HG03442 (cell line): ENCODE data around the gene CRYBG1.

Experiments
- ATAC-seq: cut with Tn5 transposase; IDR thresholded peaks from one replicate; pipeline ENCODE4 v1.9.1; 2021; ENCODE audit warnings: mild to moderate bottlenecking, moderate library complexity; ENCODE audit not compliant: unreplicated experiment

The CRYBG1 gene

DNA sequence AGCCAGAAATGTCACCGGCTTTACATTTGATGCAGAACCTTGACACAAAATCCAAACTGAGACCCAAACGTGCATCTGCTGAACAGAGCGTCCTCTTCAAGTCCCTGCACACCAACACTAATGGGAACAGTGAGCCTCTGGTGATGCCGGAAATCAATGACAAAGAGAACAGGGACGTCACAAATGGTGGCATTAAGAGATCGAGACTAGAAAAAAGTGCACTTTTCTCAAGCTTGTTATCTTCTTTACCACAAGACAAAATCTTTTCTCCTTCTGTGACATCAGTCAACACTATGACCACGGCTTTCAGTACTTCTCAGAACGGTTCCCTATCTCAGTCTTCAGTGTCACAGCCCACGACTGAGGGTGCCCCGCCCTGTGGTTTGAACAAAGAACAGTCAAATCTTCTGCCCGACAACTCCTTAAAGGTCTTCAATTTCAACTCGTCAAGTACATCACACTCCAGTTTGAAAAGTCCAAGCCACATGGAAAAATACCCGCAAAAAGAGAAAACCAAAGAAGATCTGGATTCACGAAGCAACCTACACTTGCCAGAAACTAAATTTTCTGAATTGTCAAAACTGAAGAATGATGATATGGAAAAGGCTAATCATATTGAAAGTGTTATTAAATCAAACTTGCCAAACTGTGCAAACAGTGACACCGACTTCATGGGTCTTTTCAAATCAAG lies 160.3 kb downstream of the CRYBG1 start:
- ATAC-seq, result peak; percentile 63

DNA sequence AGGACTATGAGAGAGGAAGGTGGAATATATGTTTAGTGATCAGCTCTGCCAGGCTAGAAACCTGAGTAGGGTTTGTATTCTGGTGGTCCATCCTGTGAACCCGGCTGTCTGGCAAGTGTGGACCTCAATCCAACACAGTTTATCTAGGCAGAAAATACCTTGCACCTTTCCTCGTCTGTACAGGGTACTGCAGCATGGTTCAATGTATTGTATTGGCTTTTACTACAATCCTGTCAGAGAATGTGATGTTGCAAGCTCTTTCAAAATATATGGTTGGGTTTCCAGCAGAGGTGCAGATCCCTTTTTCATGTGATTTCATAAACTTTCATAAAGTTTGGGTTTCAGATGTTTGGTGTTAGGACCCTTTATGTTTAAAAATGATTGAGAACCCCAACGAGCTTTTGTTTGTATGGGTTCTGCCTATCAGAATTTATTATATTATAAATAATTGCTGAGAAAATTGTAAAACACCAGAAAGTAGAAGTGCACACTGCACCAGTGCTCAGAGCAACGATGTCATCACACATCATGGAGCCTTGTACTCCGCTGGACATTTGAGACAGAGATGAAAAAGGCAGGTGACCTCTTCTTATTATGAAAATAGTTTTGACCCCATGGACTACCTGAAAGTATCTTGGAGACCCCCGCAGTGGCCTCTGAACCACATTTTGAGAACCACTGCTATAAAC lies 162.2 kb downstream of the CRYBG1 start:
- ATAC-seq, result no peak

DNA sequence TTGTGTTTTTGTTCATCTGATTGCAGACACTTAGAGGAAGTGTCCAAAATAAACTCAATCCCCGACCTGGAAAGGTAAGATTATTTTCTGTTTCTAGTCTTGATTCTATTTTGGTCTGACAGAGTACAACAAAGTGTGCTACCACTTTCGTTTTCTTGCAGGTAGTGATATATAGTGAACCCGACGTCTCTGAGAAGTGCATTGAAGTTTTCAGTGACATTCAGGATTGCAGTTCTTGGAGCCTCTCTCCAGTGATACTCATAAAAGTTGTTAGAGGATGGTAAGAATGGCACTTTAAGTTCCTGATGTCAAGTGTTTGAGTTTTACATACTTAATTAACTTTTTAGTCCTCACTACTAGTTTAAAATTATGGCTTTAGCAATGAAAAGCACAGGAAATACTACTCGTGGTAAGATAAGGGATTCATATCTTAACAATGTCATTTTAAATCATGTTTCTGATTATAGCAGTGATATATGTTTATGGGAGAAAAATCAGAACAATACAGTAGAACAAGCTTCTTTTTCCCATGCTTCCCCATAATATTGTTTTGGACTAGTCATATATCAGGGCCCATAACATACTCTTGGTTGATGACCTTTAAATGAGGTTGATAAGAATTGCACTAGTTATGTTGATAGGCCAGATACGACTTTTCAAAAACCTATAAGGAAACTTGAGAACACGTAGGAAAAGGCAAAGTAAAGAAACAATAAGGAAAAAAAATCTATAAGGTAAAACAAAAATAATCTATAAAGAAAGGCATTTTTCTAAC lies 164.8 kb downstream of the CRYBG1 start:
- ATAC-seq, result peak; percentile 40

DNA sequence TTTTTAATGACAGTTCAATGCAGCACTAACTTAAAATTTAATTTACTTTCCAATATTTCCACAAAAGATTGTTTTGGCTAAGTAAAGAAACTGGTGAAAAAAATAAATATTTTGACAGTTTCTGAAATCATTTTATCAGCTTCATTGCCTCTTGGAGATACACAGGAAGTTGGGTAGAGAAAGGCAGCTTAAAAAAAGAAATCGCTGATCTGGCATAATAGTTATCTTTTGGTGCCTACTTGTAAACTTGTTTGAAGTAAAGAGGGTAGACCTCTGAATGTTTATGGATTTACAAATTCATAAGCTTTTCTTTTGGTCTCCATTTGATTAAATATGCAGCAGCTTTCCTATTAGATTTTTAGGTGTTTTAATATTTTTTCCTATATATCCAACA lies 165.4 kb downstream of the CRYBG1 start:
- no peak for ATAC-seq

DNA sequence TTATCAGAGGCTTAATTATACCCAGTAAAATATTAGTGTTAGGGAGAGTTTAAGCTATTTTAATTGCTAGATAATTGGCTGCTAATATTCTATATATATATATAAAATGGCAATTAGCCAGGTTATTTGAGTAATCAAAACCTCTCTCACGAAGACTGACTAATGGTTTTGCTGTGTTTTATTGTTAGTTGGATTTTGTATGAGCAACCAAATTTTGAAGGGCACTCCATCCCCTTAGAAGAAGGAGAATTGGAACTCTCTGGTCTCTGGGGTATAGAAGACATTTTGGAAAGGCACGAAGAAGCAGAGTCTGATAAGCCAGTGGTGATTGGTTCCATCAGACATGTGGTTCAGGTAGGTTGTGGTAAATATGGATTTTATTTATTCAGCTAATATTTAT lies 166.6 kb downstream of the CRYBG1 start:
- ATAC-seq, result no peak

DNA sequence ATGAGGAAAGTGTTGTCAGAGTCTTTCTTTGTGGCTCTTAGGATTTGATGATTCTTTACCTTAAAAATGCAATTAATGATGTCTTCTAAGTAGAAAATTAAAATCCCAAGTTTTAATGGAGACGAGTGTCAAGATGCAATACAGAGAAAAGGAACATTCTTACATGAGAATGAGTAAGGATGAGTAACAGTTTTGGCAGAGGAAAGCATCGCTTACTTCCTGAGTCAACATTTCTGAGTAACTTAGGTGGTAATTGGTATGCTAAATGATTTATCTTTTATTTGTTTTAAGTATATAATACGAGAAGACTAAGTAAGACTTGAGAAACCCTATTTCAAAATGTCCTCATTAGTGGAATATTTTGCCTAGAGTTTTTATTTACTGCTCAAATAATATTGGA lies 167.5 kb downstream of the CRYBG1 start:
- ATAC-seq, result no peak

DNA sequence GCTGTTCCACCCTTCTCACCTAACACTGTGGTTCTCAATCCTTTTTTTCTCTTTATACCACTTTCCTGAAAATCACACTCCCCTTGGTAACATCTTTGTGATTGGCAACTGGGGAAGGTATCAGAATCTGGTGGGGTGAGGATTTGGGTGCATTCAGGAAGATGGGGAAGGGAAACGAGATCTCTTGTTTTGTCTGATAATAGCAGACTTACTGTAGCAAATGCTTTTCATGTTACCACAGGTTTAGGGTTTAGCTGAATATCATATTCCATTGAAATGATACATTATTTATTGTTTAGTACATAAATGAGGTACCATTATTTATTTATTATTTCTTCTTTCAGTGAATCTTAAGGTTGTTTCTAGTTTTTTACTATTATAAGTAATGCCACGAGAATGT lies 168.0 kb downstream of the CRYBG1 start:
- no peak for ATAC-seq

DNA sequence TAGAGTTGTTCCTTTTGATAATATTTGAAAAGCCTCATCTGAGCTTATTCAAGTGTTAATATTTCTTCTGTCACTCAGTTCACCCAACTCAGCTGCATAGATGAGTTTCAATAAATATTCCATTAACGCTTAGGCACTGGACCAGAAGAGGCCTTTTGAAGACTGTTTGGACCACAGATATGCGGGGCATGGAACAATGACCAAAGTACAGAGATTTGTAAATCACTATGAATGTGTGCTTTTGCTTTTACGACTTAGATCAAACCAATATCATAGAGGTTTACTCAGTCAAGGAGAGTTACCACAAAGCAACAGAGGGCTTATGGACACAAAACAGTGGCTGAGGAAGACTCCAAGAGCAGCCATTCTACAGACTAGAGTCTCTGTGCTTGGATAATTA lies 168.9 kb downstream of the CRYBG1 start:
- no peak for ATAC-seq

DNA sequence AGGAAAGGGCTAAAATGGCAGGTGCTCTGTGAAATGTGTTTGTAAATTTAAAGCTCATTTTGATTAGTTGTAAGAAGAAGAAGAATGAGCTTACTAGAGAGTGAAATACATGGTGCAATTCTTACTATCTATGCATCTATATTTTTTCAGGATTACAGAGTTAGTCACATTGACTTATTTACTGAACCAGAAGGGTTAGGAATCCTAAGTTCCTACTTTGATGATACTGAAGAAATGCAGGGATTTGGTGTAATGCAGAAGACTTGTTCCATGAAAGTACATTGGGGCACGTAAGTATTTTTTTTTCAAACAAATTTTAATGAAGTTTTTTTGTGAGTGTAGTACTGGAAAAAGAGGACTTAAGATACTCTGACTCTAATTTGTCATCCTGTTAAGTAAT lies 169.5 kb downstream of the CRYBG1 start:
- no peak for ATAC-seq

DNA sequence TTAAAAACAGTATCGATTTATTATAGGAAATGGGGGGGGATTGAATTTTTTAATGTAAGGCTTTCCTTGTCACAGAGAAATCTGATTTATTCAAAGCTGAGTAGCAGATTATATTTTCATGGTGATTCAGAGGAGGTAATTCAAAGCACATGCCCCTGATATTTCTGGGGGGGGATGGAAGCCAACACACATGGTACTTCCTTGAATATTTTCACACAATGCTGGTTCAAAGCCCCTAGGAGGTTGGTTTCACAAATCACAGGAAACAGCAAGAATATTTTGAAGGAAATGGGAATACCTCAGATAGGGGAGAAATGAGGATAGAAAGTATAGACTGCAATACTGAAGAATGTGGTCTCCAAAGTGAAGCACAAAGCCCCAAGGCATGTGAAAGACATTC lies 170.0 kb downstream of the CRYBG1 start:
- no peak for ATAC-seq

DNA sequence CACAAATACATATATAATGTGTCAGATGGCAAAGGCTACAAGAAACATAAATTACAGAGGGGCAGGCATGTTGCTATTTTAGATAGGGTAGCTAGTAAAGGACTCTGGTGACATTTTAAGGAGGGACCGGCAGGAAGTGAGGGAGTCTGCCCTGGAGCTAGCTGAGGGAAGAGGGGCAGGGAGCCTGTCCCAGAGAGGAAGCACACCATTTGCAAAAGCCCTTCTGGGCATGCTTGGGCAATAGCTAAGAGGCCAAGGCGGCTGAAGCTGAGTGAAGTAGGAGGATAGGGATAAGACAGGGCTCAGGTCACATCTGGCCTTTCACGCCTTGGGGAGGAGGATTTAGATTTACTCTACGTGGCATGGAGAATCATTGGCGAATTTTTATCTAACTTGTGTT lies 172.5 kb downstream of the CRYBG1 start:
- no peak for ATAC-seq

DNA sequence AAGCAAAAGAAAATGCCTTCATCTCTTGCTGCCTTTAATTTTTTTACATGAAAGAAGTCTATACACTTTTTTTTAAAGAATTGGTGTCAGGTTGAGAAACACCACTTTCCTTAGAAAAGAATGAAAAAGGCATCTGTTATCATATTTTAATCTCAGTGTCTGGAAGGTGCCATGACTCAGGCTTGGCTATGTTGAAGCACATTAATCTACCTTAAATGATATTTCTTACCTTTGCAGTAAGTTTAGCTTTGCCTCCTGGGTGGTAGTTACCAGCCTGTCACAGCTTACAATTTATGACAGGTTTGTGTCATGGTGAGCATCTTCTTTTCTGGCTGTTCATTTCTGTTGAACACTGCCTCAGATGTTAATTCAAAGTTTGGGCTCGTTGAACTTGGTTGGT lies 173.5 kb downstream of the CRYBG1 start:
- ATAC-seq, result no peak

DNA sequence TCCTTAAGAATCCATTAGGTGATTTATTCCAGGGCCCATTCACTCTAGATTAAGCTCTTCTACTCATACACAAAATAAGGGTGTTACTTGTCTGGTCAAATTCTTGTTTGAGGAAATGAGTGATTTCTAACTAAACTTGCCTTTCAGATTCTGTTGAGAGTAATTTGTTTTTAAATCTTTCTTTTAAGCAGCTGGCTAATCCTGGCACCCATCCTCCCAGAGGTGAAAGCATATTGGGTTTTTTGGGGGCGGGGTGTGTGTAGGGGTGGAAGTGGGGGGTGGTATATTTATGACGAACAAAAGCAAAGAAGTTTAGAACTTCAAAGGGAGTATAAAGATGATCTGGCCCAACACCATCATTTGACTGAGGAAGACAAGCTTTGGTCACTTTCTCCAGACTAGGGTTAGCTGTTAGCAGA lies 174.1 kb downstream of the CRYBG1 start:
- peak; percentile 49 for ATAC-seq

DNA sequence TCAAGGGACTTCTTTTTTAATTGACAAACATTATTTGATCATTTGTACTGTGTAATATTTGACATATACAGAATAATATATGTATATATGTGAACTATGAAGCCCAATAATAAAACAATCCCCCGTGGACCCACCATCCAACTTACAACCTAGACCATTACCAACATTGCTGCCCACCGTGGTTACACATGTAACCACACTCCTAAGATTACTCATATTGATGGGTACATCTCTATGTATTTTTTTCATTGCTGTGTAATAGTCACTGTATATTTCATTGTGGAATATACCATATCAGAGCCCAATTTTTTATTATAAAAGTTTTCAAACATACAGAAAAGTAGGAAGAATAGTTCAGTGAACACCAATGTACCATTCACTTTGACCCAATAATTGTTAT lies 174.5 kb downstream of the CRYBG1 start:
- ATAC-seq, result no peak

DNA sequence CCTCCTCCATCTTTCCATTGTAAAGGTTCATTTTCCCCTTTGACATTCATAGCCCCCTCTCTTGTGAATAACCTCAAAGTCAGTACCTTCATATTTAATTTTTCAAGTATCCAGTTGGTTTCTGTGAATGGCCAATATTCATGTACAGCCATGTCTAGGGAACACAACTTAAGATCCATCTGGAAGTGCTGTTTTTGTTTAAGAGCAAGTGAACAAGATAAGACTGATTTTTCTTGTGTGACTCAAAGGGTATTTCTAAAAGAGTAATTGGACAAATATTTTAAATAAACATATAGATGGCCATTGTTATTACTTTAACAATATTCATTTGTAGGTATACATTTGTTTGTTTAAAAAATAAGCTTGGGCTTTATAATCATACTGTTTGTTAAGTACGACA lies 175.8 kb downstream of the CRYBG1 start:
- no peak for ATAC-seq

DNA sequence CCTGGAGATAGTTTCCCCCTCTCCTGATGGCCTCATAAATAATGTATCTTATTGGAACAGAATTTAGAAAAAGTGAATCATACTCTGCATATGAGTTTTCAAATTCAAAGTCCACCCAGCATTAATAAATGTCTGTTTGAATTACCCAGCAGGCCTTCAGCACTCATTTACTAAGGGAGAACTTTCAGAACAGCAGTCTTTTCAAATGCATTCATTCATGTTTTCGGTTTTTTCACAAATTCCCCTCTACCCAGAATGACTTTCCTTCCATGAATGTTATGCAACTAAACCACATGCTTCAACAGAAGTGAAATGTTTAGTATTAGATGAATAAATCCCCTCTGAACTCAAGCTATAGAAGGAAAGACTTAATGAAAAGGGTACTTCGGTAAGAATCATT lies 176.3 kb downstream of the CRYBG1 start:
- ATAC-seq, result no peak

DNA sequence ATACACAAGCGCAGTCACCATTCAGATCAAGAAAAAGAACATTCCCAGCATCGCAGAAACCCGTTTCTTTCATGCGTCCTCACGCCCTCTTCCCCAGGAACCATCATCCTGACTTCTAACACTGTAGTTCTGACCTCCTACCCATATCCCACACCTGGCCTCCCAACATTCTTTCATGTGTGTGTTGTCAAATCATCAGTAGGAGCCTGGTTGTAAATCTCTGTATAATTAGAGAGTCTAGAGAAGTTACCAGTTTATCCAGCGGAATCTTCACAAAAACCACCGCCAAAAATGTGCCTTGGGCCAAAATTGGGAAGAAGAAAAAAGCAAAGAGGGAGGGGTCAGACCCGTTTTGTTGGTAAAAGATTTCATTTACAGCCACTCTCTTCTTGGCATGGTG lies 177.1 kb downstream of the CRYBG1 start:
- no peak for ATAC-seq

DNA sequence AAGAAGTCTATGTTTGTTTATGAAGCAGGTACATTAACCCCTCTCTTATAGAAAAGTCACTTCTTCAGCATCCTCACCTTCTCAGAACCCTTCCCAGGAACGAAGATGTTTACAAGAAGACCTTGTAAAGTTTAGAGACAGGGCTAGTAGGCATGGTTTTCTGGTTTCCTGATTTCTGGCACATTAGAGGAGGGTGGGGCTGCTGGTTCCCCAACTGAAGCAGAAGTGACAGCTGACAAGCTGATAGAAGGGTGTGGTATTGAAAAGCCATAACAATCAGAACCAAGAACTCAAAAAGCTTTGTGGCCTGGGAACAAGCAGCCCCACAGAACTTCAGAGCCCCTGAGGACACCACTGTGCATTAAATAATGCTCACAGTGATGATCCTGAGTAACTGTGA lies 177.6 kb downstream of the CRYBG1 start:
- ATAC-seq, result no peak

DNA sequence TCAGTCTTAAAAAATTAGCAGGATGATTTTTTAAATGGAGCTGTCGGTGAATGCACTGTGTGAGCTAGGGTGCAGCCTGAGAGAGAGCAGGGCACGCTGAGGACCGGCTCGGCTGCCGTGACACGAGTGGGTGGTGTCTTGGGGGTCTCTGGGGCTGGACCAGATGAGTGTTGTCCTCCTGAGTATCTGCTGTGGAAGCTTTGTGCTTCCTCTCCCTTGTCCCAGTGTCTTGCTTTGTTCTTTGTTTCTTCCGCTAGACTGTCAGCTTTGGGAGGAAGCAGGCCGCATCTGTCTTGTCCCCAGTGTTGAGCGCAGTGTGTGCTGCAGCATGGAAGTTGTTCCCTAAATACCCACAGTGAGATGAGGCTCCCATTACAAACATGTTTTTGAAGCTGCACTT lies 179.4 kb downstream of the CRYBG1 start:
- ATAC-seq, result no peak

DNA sequence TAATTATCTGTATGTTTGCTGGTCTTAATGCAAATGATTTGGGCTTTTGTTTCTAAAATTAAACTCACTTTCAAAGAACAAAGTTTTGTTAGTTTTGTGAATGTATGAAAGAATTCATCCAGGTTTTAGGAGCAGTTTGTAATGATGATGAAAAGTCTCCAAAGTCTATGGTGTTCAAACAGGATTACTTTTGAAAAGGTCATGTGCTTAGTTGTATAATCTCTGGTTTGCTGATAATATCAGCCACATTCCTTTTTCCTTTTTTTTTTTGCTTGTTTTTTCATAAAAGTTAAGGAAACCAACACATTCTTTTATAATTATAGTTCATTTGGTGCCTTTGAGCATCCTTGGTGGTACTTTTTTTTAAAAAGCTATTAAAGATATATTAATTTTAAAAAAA lies 179.9 kb downstream of the CRYBG1 start:
- ATAC-seq, result no peak

DNA sequence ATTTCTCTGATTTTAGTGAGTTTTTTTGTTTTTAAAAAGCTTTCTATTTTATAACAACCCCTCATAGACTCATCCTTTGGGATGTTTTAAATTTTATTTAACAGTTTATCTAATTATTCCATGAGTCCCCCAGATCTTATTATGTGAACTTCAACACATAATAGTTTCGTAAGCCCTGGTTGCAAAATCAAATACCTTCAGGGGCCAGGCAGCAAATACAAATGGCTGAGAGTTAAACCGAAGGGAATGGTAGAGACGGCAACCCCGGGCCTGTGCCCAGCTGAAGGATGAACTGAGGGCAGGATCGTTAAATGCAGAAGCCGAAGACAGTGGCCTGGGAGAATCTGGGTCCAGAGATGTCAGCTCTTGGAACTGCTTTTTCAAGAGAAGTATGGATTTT lies 180.4 kb downstream of the CRYBG1 start:
- no peak for ATAC-seq

DNA sequence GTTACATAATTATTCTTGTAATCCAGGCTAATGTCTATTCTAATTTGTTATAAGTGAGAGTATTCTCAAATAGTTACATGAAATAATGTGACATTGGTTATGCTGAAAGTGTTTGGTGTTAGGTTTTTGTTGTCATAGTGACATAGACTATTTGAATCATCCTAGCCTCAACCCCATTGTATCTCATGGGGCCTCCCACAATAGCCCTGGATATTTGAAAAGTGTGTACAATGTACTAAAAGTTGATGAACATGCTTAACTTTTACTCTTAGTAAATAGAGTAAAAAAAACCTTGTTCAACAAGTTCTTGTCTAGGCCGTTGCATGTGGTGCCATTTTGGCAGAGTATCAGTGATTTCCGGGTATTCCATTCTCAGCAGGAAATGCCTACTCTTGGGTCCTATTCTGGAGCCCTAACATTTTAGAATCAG lies 185.8 kb downstream of the CRYBG1 start:
- ATAC-seq, result no peak
